Loucy (cell line): ENCODE data around the gene OVCH2.

ENCODE experiments used
- H2AFZ ChIP-seq: fragments of 200-600 bp; sonication (generic); 2 replicates; pipeline ENCODE4 v1.6.0; 2016; ENCODE audit warnings: antibody characterized with exemption, mild to moderate bottlenecking, low read length, moderate library complexity
- H3F3A ChIP-seq: fragments of 200-600 bp; 2 replicates; pipeline ENCODE4 v1.6.0; 2016; ENCODE audit warnings: antibody characterized with exemption, low read depth, mild to moderate bottlenecking
- H3K27me3 ChIP-seq: fragments of 200-600 bp; sonication (generic); 2 replicates; pipeline ENCODE4 v1.6.1; 2014; ENCODE audit warnings: low read length, mild to moderate bottlenecking; ENCODE audit not compliant: insufficient read depth, poor library complexity, severe bottlenecking
- H3K36me3 ChIP-seq: fragments of 200-600 bp; sonication (generic); 2 replicates; pipeline ENCODE4 v1.6.1; 2016; ENCODE audit warnings: low read length; ENCODE audit not compliant: insufficient read depth
- H3K4me1 ChIP-seq: fragments of 200-600 bp; sonication (generic); 2 replicates; pipeline ENCODE4 v1.5.1; 2014; ENCODE audit warnings: low read length, mild to moderate bottlenecking; ENCODE audit not compliant: insufficient read depth, poor library complexity, severe bottlenecking
- H3K4me2 ChIP-seq: fragments of 200-600 bp; sonication (generic); 2 replicates; pipeline ENCODE4 v1.6.0; 2014; ENCODE audit warnings: antibody characterized with exemption, low read length, low read depth, mild to moderate bottlenecking; ENCODE audit not compliant: poor library complexity, severe bottlenecking
- H3K4me3 ChIP-seq: fragments of 200-600 bp; sonication (generic); 2 replicates; pipeline ENCODE4 v1.5.1; 2014; ENCODE audit warnings: low read length, mild to moderate bottlenecking, mixed read lengths; ENCODE audit not compliant: poor library complexity, severe bottlenecking
- H3K79me2 ChIP-seq: fragments of 200-600 bp; sonication (generic); 2 replicates; pipeline ENCODE4 v1.6.1; 2014; ENCODE audit warnings: low read length; ENCODE audit not compliant: insufficient read depth
- H3K9ac ChIP-seq: fragments of 200-600 bp; sonication (generic); 2 replicates; pipeline ENCODE4 v1.6.0; 2014; ENCODE audit warnings: mild to moderate bottlenecking, low read depth, low read length, moderate library complexity; ENCODE audit not compliant: poor library complexity, severe bottlenecking
- H3K9me2 ChIP-seq: fragments of 200-600 bp; sonication (generic); replicated peaks from 2 replicates; pipeline ENCODE4 v1.6.1; 2016; ENCODE audit warnings: low read depth, low read length, mixed read lengths
- H3K9me3 ChIP-seq: fragments of 200-600 bp; sonication (generic); 2 replicates; pipeline ENCODE4 v1.6.1; 2014; ENCODE audit warnings: mild to moderate bottlenecking, antibody characterized with exemption, low read length, low read depth; ENCODE audit not compliant: insufficient read depth
- H4K20me1 ChIP-seq: fragments of 200-600 bp; sonication (generic); 2 replicates; pipeline ENCODE4 v1.6.0; 2014; ENCODE audit warnings: antibody characterized with exemption, low read length, mild to moderate bottlenecking; ENCODE audit not compliant: insufficient read depth, poor library complexity, severe bottlenecking
- CTCF ChIP-seq: fragments of 200-600 bp; sonication (generic); conservative IDR thresholded peaks from 2 replicates; pipeline ENCODE4 v1.5.1; 2014; ENCODE audit warnings: mild to moderate bottlenecking, antibody characterized with exemption, low read length
- EZH2phosphoT487 ChIP-seq: fragments of 200-600 bp; IDR thresholded peaks from 2 replicates; pipeline ENCODE4 v1.6.1; 2018; ENCODE audit warnings: antibody characterized with exemption, mild to moderate bottlenecking, moderate library complexity, borderline replicate concordance

Gene OVCH2

GRCh38 chr11:7687386-7687785, 18.9 kb downstream of the OVCH2 start:
- Histone ChIP-seq H3K27me3 (no peaks in the 10 kb centered on the region), H3K4me3 (no peak overlapping the region), H2AFZ (no peak overlapping the region), H3K9me2 (no peaks in the 10 kb centered on the region), H3K4me2 (no peak overlapping the region), H3K79me2 (no peaks in the 10 kb centered on the region), H3K36me3 (no peaks in the 10 kb centered on the region), H3K9me3 (no peaks in the 10 kb centered on the region), H3K4me1 (no peaks in the 10 kb centered on the region), H3F3A (no peaks in the 10 kb centered on the region), H4K20me1 (no peaks in the 10 kb centered on the region), H3K9ac (no peak overlapping the region)
- TF ChIP-seq EZH2phosphoT487 (no peak), CTCF (no peak)

GRCh38 chr11:7686761-7687160, 19.5 kb downstream of the OVCH2 start:
- Histone ChIP-seq H3F3A (no peaks in the 10 kb centered on the region), H3K9me2 (no peaks in the 10 kb centered on the region), H3K27me3 (no peaks in the 10 kb centered on the region), H3K9ac (no peak overlapping the region), H3K36me3 (no peaks in the 10 kb centered on the region), H3K9me3 (no peaks in the 10 kb centered on the region), H3K4me2 (no peak overlapping the region), H3K4me3 (no peak overlapping the region), H3K79me2 (no peaks in the 10 kb centered on the region), H2AFZ (no peak overlapping the region), H3K4me1 (no peaks in the 10 kb centered on the region), H4K20me1 (no peaks in the 10 kb centered on the region)
- no peak for TF ChIP-seq CTCF
- TF ChIP-seq EZH2phosphoT487: no peak

- no peaks in the 10 kb centered on the region for H3K79me2 ChIP-seq
- H3K4me1 ChIP-seq: no peaks in the 10 kb centered on the region
- H3F3A ChIP-seq: no peaks in the 10 kb centered on the region
- no peaks in the 10 kb centered on the region for H3K9me2 ChIP-seq
- H3K27me3 ChIP-seq: no peaks in the 10 kb centered on the region
- no peak overlapping the region for H3K9ac ChIP-seq
- no peaks in the 10 kb centered on the region for H3K9me3 ChIP-seq
- H3K4me3 ChIP-seq: no peak overlapping the region
- no peak overlapping the region for H2AFZ ChIP-seq
- no peaks in the 10 kb centered on the region for H3K36me3 ChIP-seq
- no peak for TF ChIP-seq EZH2phosphoT487
- TF ChIP-seq CTCF: no peak
- no peaks in the 10 kb centered on the region for H4K20me1 ChIP-seq
- no peak overlapping the region for H3K4me2 ChIP-seq
Observed at GRCh38 chr11:7683571-7683970, 22.7 kb downstream of the OVCH2 start.
